Natural killer cell treated with Interleukin-12 subunit alpha and Interleukin-12 subunit beta and Interleukin-15 and Interleukin-18, amount 100 ng/mL, for 72 hours (primary cell): ENCODE measurements around the gene PLD4. TPM values are rescaled to one million over a fixed set of nuclear protein-coding genes. Genes with fewer than 3 reads are reported as not detected.

Experiments used
- ATAC-seq, 2 donors: fragments of 150-1000 bp; cut with Tn5 transposase in 1 of 2; sonication (Bioruptor Pico), chemical (Tn5 transposase) in 1 of 2; 2 replicates each; pipeline ENCODE4 v1.10.0; 2021
- DNase-seq: peaks from one replicate; pipeline ENCODE4 v3.0.0; 2022; ENCODE audit warnings: low spot score
- H3K27ac Mint-ChIP-seq, 2 donors: 1 replicate in 1 of 2; 2 replicates in 1 of 2; pipeline ENCODE4 v1.8.0; 2022; ENCODE audit warnings: mixed read lengths in 2 of 2, mild to moderate bottlenecking in 1 of 2, moderate library complexity in 1 of 2
- H3K27me3 Mint-ChIP-seq, 2 donors: 1 replicate in 1 of 2; 2 replicates in 1 of 2; pipeline ENCODE4 v1.8.0; 2022; ENCODE audit warnings: mixed read lengths in 2 of 2
- H3K36me3 Mint-ChIP-seq: one replicate; pipeline ENCODE4 v1.8.0; 2022; ENCODE audit warnings: mixed read lengths
- H3K4me1 Mint-ChIP-seq, 2 donors: 1 replicate in 1 of 2; 2 replicates in 1 of 2; pipeline ENCODE4 v1.8.0; 2022; ENCODE audit warnings: low read depth in 2 of 2, mixed read lengths in 2 of 2, mild to moderate bottlenecking in 1 of 2
- H3K4me3 Mint-ChIP-seq: one replicate; pipeline ENCODE4 v1.8.0; 2022; ENCODE audit warnings: mixed read lengths
- H3K9me3 Mint-ChIP-seq: 2 replicates; pipeline ENCODE4 v1.8.0; 2022; ENCODE audit warnings: mixed read lengths
- total RNA-seq, 2 donors: library from RNA; stranded (reverse); gene quantifications; one replicate each; pipeline ENCODE4 v1.2.3, GENCODE V29; 2022

PLD4 gene
- total RNA-seq, 2 donors from 2014 or later, result not detected

DNA sequence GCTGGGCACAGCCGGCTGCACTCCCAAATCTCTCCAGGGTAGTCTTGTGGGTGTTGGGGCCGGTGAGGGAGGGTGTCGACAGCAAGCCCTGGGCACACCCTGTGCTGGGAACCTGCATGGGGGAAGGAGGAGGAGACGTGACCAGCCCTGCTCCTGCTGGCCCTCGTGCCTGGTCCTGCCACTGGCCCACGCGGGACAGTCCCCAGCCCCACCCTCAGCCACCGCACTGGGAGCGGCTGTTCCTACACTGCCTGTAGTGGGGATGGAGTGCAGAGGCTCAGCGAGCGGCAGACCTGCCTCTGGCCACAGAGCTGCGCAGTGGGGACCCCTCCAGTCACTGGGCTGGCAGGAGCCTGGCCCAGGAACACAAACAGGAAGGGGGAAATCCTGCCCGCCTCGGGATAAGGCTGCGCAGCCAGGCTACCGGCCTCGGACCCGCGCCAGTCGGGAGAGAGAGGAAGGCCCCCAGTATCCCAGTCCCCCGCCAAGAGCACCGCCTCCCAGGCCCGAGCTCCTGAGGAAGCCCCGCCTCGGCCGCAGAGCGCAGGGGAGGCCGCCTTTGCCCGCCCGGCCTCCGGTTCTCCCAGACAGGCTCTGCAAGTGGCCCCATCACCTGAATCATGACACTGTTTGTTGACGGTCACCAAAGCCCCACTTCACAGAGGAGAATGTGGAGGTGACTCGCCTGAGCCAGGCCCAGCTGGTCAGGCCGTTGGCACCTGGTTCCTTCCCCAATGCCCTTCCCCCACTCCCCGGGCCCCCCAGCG, 42.9 kb downstream of the PLD4 start:
- peak; percentile 8 to 22 for ATAC-seq
- Mint-ChIP-seq H3K9me3 (no peaks in the 10 kb centered on the region), H3K27me3 (peaks cover 0 to 5% of the 10 kb centered on the region in 2 donors), H3K4me3 (no peak overlapping the region), H3K27ac (no peak overlapping the region), H3K36me3 (no peaks in the 10 kb centered on the region), H3K4me1 (no peaks in the 10 kb centered on the region)
- peak; percentile 57 for DNase-seq

- no peaks in the 10 kb centered on the region for H3K4me1 Mint-ChIP-seq
- DNase-seq (no peak), ATAC-seq (no peak)
- no peak overlapping the region for H3K27ac Mint-ChIP-seq
- H3K4me3 Mint-ChIP-seq, result no peak overlapping the region
- peaks cover 0 to 5% of the 10 kb centered on the region in 2 donors for H3K27me3 Mint-ChIP-seq
- H3K36me3 Mint-ChIP-seq, result no peaks in the 10 kb centered on the region
- H3K9me3 Mint-ChIP-seq, result no peaks in the 10 kb centered on the region
Measured at GRCh38 chr14:104968153-104968527, 43.5 kb downstream of the PLD4 start.

DNA sequence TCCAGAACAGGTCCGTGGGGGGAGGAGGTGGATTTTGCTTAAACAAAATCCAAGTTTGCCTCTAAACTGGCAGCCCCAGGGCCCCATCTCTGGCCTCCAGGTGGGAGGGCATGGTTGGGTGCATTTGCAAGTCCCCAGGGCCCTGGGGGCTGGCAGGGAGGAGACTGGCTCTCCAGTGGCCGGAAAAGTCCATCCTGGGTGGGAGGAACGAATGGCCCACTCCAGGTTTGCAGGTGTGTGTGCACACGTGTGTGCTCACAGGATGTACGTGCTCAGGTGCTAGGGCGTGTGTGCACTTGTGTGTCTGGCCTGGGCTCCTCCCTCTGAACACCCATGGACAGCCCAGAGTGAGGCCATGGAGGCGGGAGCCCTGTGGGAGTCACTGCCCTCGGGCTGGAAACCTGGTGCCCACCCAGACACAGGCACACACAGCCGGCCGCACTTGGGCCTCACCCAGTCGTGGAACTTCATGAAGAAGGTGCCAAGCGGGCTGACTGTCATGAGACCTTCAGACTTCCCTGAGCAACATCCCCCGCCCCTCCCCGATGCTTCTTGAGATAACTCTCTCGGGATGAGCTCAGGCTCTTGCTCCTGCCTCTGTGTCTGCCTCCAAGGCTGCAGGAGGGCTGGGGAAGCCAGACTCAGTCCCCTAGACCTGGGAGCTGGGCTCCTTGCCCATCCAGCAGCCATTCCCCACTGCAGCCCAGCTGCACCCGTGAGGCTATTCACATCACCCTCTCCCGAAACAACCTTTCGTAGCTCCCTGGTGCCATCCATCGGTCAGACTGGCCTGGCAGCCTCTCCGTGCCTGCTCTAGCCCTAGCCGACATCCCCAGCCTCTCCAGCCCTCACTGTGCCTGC, 44.1 kb downstream of the PLD4 start:
- Mint-ChIP-seq H3K27ac (no peak overlapping the region), H3K36me3 (no peaks in the 10 kb centered on the region), H3K4me1 (no peaks in the 10 kb centered on the region), H3K27me3 (peaks cover 0 to 5% of the 10 kb centered on the region in 2 donors), H3K9me3 (no peaks in the 10 kb centered on the region), H3K4me3 (no peak overlapping the region)
- DNase-seq (peak; percentile 42), ATAC-seq (no peak)

DNA sequence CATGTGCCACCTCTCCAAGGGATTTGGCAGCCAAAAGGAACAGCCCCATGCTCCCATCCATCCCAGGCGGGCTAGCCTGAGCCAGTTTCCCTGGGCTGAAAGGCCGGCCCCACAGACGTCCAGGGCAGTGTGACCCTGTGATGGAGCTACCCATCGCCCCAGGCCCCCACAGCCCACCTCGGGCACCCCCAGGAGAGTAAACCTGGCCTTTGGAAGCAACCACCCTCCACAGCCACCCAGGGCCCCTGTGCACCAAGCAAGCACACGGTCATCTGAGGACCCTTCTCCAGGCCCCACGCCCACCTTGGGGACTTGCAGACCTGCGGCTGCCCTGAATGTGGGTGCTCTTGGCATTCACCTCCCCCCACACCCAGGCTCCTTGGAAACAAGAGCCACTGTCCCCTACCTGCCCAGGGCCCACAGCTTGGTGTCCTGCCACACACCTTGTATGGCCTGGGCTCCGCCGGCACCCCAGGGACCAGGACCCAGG, 45.1 kb downstream of the PLD4 start:
- Mint-ChIP-seq H3K27me3 (peaks cover 0 to 5% of the 10 kb centered on the region in 2 donors), H3K9me3 (no peaks in the 10 kb centered on the region), H3K4me3 (no peak overlapping the region), H3K36me3 (no peaks in the 10 kb centered on the region), H3K27ac (no peak overlapping the region), H3K4me1 (no peaks in the 10 kb centered on the region)
- DNase-seq, result peak; percentile 49
- no peak for ATAC-seq

- Mint-ChIP-seq H3K27me3 (peaks cover 0 to 5% of the 10 kb centered on the region in 2 donors), H3K4me1 (no peaks in the 10 kb centered on the region), H3K4me3 (no peak overlapping the region), H3K27ac (no peak overlapping the region), H3K9me3 (no peaks in the 10 kb centered on the region), H3K36me3 (no peaks in the 10 kb centered on the region)
- ATAC-seq (no peak), DNase-seq (peak; percentile 46)
Measured at GRCh38 chr14:104970231-104971068, 45.8 kb downstream of the PLD4 start.

DNA sequence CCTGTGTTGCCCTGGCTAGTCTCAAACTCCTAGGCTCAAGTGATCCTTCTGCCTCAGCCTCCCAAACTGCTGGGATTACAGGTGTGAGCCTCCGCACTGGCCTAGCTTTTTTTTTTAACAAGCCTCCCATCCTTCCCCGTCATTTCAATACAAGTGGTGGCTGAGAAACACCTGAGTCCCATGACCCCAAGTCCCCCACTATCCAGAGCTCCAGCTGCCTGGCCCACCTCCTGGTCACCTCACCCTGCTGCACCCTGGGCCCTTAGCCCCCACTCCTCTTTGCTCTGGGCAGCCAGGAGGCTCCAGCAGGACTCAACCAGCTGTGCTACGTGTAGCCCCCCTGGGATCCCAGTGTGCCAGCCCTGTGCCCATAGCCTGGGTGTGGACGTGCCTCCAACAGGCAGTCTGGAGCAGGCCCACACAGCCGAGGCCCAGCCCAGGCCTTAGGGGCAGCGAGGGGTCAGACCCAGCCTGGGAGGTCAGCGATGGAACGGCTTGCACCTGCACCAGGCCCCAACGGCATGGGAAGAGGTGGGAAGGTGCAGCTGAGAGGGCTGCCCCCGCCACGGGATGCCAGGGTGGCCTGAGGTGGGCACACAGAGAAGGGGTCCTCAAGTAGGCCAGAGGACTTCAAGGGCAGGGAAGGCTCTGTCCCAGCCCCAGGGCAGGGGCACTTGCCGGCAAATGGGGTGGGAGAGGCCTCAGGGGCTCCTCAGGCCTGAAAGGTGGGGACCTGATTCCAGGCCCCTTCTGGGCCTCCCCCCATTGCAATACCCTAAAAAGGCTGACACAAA, 47.0 kb downstream of the PLD4 start:
- Mint-ChIP-seq H3K27me3 (peaks cover 8 to 11% of the 10 kb centered on the region in 2 donors), H3K4me1 (peaks cover 3 to 6% of the 10 kb centered on the region in 2 donors), H3K27ac (no peak overlapping the region), H3K9me3 (no peaks in the 10 kb centered on the region), H3K36me3 (no peaks in the 10 kb centered on the region), H3K4me3 (no peak overlapping the region)
- ATAC-seq, result no peak
- DNase-seq, result peak; percentile 48

GRCh38 chr14:104972301-104973134, 47.8 kb downstream of the PLD4 start:
- Mint-ChIP-seq H3K9me3 (no peaks in the 10 kb centered on the region), H3K27me3 (peaks cover 8 to 11% of the 10 kb centered on the region in 2 donors), H3K27ac (no peak overlapping the region), H3K36me3 (no peaks in the 10 kb centered on the region), H3K4me3 (no peak overlapping the region), H3K4me1 (peaks cover 6% of the 10 kb centered on the region in 2 donors)
- ATAC-seq (no peak), DNase-seq (peak; percentile 54)

GRCh38 chr14:104973135-104973384, 48.4 kb downstream of the PLD4 start:
- peaks cover 8 to 11% of the 10 kb centered on the region in 2 donors for H3K27me3 Mint-ChIP-seq
- H3K36me3 Mint-ChIP-seq, result no peaks in the 10 kb centered on the region
- no peaks in the 10 kb centered on the region for H3K9me3 Mint-ChIP-seq
- peak; percentile 51 for DNase-seq
- no peak for ATAC-seq
- H3K4me1 Mint-ChIP-seq, result peaks cover 6 to 9% of the 10 kb centered on the region in 2 donors
- H3K27ac Mint-ChIP-seq, result no peak overlapping the region
- H3K4me3 Mint-ChIP-seq, result no peak overlapping the region

- peaks cover 8 to 12% of the 10 kb centered on the region in 2 donors for H3K27me3 Mint-ChIP-seq
Measured at GRCh38 chr14:104973385-104974145, 48.9 kb downstream of the PLD4 start.

GRCh38 chr14:104974146-104974541, 49.5 kb downstream of the PLD4 start:
- DNase-seq, result peak; percentile 52
- Mint-ChIP-seq H3K4me1 (peaks cover 6 to 9% of the 10 kb centered on the region in 2 donors), H3K4me3 (no peak overlapping the region), H3K27ac (no peak overlapping the region), H3K36me3 (no peaks in the 10 kb centered on the region), H3K27me3 (peaks cover 8 to 10% of the 10 kb centered on the region in 2 donors), H3K9me3 (no peaks in the 10 kb centered on the region)
- no peak for ATAC-seq

More at GRCh38 chr14:104973385-104974145, 48.9 kb downstream of the PLD4 start:
- ATAC-seq (no peak), DNase-seq (peak; percentile 37)
- Mint-ChIP-seq H3K36me3 (no peaks in the 10 kb centered on the region), H3K9me3 (no peaks in the 10 kb centered on the region), H3K4me1 (peaks cover 6 to 9% of the 10 kb centered on the region in 2 donors), H3K4me3 (no peak overlapping the region), H3K27ac (no peak overlapping the region)

DNA sequence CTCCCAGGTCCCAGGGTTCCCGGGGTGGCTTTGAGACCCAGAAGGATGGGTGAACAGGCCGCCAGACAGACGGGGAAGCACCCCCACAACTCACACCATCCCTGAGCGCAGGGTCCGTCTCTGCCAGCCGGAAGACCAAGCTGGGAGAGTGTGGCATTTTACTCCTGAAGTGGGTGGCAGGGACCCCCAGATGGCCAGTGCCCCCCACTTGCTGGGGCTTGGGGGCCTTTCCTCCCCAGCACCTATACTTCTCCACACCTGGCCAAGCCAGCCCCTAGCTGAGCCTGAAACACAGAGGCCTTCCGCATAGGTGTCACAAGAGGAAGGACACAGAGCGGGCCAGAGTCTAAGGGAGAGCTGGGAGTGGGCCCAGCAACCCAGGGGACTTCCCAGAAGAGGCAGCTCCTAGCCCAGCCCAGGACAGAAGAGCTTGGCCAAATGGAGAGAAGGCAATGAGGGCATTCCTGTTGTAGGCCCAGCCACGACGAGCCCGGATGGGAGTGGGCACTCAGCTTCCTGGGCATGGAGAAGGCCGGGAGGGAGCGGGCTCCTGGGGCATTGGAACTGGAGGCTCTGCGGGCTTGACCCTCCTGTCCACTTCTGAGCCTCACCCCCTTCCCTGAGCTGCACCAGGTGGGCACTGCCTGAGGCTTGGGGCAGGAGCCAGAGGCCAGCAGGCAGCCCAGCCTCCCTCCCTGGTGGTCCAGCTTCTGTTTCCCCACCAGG, 50.1 kb downstream of the PLD4 start:
- DNase-seq, result peak; percentile 56
- ATAC-seq, result no peak
- Mint-ChIP-seq H3K4me3 (no peak overlapping the region), H3K27me3 (peaks cover 10 to 14% of the 10 kb centered on the region in 2 donors), H3K27ac (no peak overlapping the region), H3K36me3 (no peaks in the 10 kb centered on the region), H3K9me3 (no peaks in the 10 kb centered on the region), H3K4me1 (peaks cover 9 to 10% of the 10 kb centered on the region in 2 donors)
